ENCODE measurements around the gene CYP51A1. TPM values are rescaled to one million over a fixed set of nuclear protein-coding genes. Genes with fewer than 3 reads are reported as not detected.

The CYP51A1 gene
- polyA plus RNA-seq, 2 of the 4 experiments (the other 2 are of a cell fraction) = 12.6 to 57.3 TPM

- WGBS (ENCODE audit: missing lambda C conversion rate) = 22% methylated on average over 15 of the region's 15 CpGs
- TF ChIP-seq FOSB (CRISPR knock-in tag; IDR thresholded peaks at IDR 0.05) = no peak
- no peak for TF ChIP-seq RARB (CRISPR knock-in tag; IDR thresholded peaks at IDR 0.05)
- TF ChIP-seq SMC3 (IDR thresholded peaks at IDR 0.05) = no peak
- TF ChIP-seq MAZ (IDR thresholded peaks at IDR 0.05; ENCODE audit: borderline replicate concordance, low read depth, low read length) = no peak
- TF ChIP-seq CHD4 (IDR thresholded peaks at IDR 0.05; ENCODE audit: borderline replicate concordance) = no peak
- FAIRE-seq (no peak), DNase-seq (ENCODE audit: low read depth in 1 of 2, low spot score in 1 of 2) (no peak), ATAC-seq (peak; percentile 44 to 64)
- Histone ChIP-seq H3K4me3 (peak overlapping the region; percentile 92), H3K27ac (peak overlapping the region; percentile 96 to 98), H3K4me1 (peaks cover 13% of the 10 kb centered on the region; the same call in 2 of the 3 replicates), H3K9me3 (no peaks in the 10 kb centered on the region), H3K4me2 (peak overlapping the region; percentile 79)
- CTCF ChIA-PET = interaction anchor here (0.6 to 2.4 kb wide), 13 partner anchors 9 to 290 kb away, joined by 3 to 21 read pairs (median 3); no protein-coding TSS in a partner anchor
- POLR2A ChIA-PET = interaction anchor here (0.6 to 0.9 kb wide), 2 partner anchors 78 to 314 kb away, joined by 3 to 4 read pairs; partner anchors contain the start of gene GATAD1
Observed at GRCh38 chr7:92133133-92133736, 1.0 kb downstream of the CYP51A1 start.

DNA sequence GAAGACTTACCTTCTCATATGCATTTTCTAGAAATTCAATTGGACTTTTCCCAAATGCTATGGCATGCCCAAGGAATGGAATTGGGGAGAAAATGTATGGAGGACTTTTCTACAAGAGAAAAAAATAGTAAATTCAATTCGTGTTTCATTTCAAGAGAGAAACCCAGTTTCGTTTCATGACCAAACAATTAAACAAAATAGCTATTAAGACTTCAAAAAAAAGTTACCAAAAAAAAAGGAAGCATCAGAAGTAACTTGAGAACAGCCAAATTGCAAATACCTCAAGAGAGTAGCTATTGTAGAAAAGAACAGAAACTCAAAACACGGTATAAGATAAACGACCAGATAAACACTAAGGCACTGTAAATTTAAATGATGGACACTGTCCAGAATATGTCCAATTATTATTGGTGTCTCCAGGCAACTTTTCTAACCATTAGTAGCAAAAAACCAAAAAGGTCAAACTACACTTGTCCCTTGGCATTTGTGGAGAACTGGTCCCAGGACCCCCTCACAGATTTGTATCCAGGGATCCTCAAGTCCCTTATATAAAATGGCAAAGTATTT, 2.4 kb downstream of the CYP51A1 start:
- WGBS (ENCODE audit: missing lambda C conversion rate) = 82% methylated on average over 4 of the region's 4 CpGs
- FAIRE-seq (no peak), ATAC-seq (no peak), DNase-seq (ENCODE audit: low read depth in 1 of 2, low spot score in 1 of 2) (no peak)
- ChIA-PET POLR2A (interaction anchor here (0.7 kb wide), 1 partner anchor 114 kb away, joined by 3 read pairs; the partner anchor contains the start of genes ANKIB1 and KRIT1), CTCF (interaction anchor here (2.4 kb wide), 1 partner anchor 12 kb away, joined by 8 read pairs; no protein-coding TSS in a partner anchor)
- H3K27ac ChIP-seq = no peak overlapping the region
- peak overlapping the region; percentile 79; the same call in 2 of the 3 replicates for H3K4me2 ChIP-seq
- TF ChIP-seq CEBPB (IDR thresholded peaks at IDR 0.05) = no peak
- no peak for TF ChIP-seq HEYL (CRISPR knock-in tag; IDR thresholded peaks at IDR 0.05)
- TF ChIP-seq USF2 (IDR thresholded peaks at IDR 0.05) = no peak
- no peak for TF ChIP-seq EHF (CRISPR knock-in tag; IDR thresholded peaks at IDR 0.05)
- no peak for TF ChIP-seq SREBF2 (IDR thresholded peaks at IDR 0.05)
- no peak for TF ChIP-seq RNF2 (IDR thresholded peaks at IDR 0.05; ENCODE audit: borderline replicate concordance, low read depth)
- no peak for TF ChIP-seq RCOR1 (IDR thresholded peaks at IDR 0.05; ENCODE audit: low read depth, low read length)
- TF ChIP-seq HDAC2 (IDR thresholded peaks at IDR 0.05) = no peak
- peaks cover 13% of the 10 kb centered on the region; the same call in 2 of the 3 replicates for H3K4me1 ChIP-seq
- no peak overlapping the region for H3K4me3 ChIP-seq
- H3K9me3 ChIP-seq = no peaks in the 10 kb centered on the region

DNA sequence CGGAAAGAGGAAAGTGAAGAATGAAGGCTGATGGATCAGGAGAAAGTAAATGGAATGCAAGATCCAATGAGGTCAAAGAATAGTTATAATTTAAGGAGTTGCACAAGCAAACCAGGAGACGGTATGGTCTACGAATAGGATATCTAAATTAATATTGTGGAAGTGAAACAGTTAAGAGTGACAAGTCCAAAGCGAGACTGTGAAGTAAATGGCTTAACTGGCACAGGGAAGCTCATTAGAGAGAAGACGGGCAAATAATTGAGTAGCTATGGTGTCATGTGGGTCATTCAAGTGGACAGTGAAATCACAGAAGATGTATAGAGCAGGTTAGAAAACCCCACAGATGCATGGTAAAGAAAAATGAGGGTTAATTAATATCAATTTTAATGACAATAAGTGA, 3.2 kb downstream of the CYP51A1 start:
- ATAC-seq (no peak), DNase-seq (ENCODE audit: low read depth in 1 of 2, low spot score in 1 of 2) (no peak), FAIRE-seq (no peak)
- H3K4me3 ChIP-seq = no peak overlapping the region
- peaks cover 13% of the 10 kb centered on the region; the same call in 2 of the 3 replicates for H3K4me1 ChIP-seq
- 95% methylated on average over 5 of the region's 5 CpGs for WGBS (ENCODE audit: missing lambda C conversion rate)
- no peak overlapping the region for H3K27ac ChIP-seq
- TF ChIP-seq HDAC2 (IDR thresholded peaks at IDR 0.05) = no peak
- TF ChIP-seq HEYL (CRISPR knock-in tag; IDR thresholded peaks at IDR 0.05) = no peak
- TF ChIP-seq, protein P1, sequence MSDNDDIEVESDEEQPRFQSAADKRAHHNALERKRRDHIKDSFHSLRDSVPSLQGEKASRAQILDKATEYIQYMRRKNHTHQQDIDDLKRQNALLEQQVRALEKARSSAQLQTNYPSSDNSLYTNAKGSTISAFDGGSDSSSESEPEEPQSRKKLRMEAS (IDR thresholded peaks at IDR 0.05) = no peak
- TF ChIP-seq ESRRA (IDR thresholded peaks at IDR 0.05; ENCODE audit: borderline replicate concordance, low read length) = no peak
- no peak for TF ChIP-seq EHF (CRISPR knock-in tag; IDR thresholded peaks at IDR 0.05)
- no peak for TF ChIP-seq POLR2AphosphoS2 (conservative IDR thresholded peaks at IDR 0.05; ENCODE audit: low read length)
- TF ChIP-seq CBX8 (IDR thresholded peaks at IDR 0.05) = no peak
- TF ChIP-seq BHLHE40 (IDR thresholded peaks at IDR 0.05; ENCODE audit: low read depth, low read length) = no peak
- TF ChIP-seq RCOR1 (IDR thresholded peaks at IDR 0.05; ENCODE audit: low read depth, low read length) = no peak
- TF ChIP-seq ZC3H11A (IDR thresholded peaks at IDR 0.05) = no peak
- TF ChIP-seq HOXA7 (CRISPR knock-in tag; IDR thresholded peaks at IDR 0.05) = no peak
- TF ChIP-seq SMC3 (IDR thresholded peaks at IDR 0.05) = no peak
- TF ChIP-seq RNF2 (IDR thresholded peaks at IDR 0.05; ENCODE audit: borderline replicate concordance, low read depth) = no peak
- TF ChIP-seq, protein P2, sequence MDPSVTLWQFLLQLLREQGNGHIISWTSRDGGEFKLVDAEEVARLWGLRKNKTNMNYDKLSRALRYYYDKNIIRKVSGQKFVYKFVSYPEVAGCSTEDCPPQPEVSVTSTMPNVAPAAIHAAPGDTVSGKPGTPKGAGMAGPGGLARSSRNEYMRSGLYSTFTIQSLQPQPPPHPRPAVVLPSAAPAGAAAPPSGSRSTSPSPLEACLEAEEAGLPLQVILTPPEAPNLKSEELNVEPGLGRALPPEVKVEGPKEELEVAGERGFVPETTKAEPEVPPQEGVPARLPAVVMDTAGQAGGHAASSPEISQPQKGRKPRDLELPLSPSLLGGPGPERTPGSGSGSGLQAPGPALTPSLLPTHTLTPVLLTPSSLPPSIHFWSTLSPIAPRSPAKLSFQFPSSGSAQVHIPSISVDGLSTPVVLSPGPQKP (IDR thresholded peaks at IDR 0.05; ENCODE audit: low read depth, low read length) = no peak
- TF ChIP-seq JUN (IDR thresholded peaks at IDR 0.05) = no peak
- no peaks in the 10 kb centered on the region for H3K9me3 ChIP-seq
- POLR2A ChIA-PET = no interaction called here
- CTCF ChIA-PET = no interaction called here
- H3K4me2 ChIP-seq = no peak overlapping the region
